H7 (cell line): ENCODE results near the gene TMPRSS3. TPM values are rescaled to one million over a fixed set of nuclear protein-coding genes. Genes with fewer than 3 reads are reported as not detected.

Source experiments
- DNase-seq: peaks from one replicate; pipeline ENCODE4 v3.0.0; 2012
- H3K27me3 ChIP-seq: 2 replicates; pipeline ENCODE4 v1.6.0; 2011; ENCODE audit warnings: mild to moderate bottlenecking, low read length; ENCODE audit not compliant: control insufficient read depth, insufficient read depth
- H3K36me3 ChIP-seq: replicated peaks from 2 replicates; pipeline ENCODE4 v1.5.1; 2011; ENCODE audit warnings: low read length; ENCODE audit not compliant: control insufficient read depth, insufficient read depth
- H3K4me3 ChIP-seq: 2 replicates; pipeline ENCODE4 v1.5.1; 2011; ENCODE audit warnings: low read depth, mild to moderate bottlenecking, control low read depth, low read length, moderate library complexity; ENCODE audit not compliant: insufficient read depth
- total RNA-seq: library from RNA; depleted of rRNA; stranded (reverse); fragments of >200 nt; shearing (Covaris generic); gene quantifications from 2 replicates; pipeline ENCODE4 v1.2.3, GENCODE V29; 2014

Gene TMPRSS3
- total RNA-seq, 1 experiment from 2014 or later, result not detected

- DNase-seq, result peak; percentile 36
- Histone ChIP-seq H3K4me3 (no peak overlapping the region), H3K36me3 (no peaks in the 10 kb centered on the region), H3K27me3 (no peaks in the 10 kb centered on the region; the same call in 1 of the 2 replicates)
These were observed 24.8 kb downstream of the TMPRSS3 start for GRCh38 chr21:42370894-42371654.

- peak; percentile 89 for DNase-seq
- Histone ChIP-seq H3K36me3 (no peaks in the 10 kb centered on the region), H3K4me3 (no peak overlapping the region), H3K27me3 (no peaks in the 10 kb centered on the region; the same call in 1 of the 2 replicates)
These were observed 26.0 kb downstream of the TMPRSS3 start for GRCh38 chr21:42369821-42370220.

- DNase-seq, result no peak
- Histone ChIP-seq H3K36me3 (no peaks in the 10 kb centered on the region), H3K4me3 (no peak overlapping the region), H3K27me3 (no peaks in the 10 kb centered on the region)
These were observed 28.3 kb downstream of the TMPRSS3 start for GRCh38 chr21:42367367-42368165.

GRCh38 chr21:42366292-42367010 lies 29.4 kb downstream of the TMPRSS3 start, which contains the start of gene TFF1:
TSS of gene TFF1 (minus strand) at chr21:42366535. CDS start at chr21:42366495, 40 bp downstream.
- no peak within 1 kb of the TSS for H3K4me3 ChIP-seq
- no peaks in the 10 kb centered on the region for H3K27me3 ChIP-seq
- H3K36me3 ChIP-seq, result no peaks in the 10 kb centered on the region
- no peak for DNase-seq

- Histone ChIP-seq H3K27me3 (no peaks in the 10 kb centered on the region), H3K4me3 (no peak overlapping the region), H3K36me3 (no peaks in the 10 kb centered on the region)
- no peak for DNase-seq
These were observed 30.1 kb downstream of the TMPRSS3 start for GRCh38 chr21:42365770-42366169.

GRCh38 chr21:42364304-42364865 lies 31.5 kb downstream of the TMPRSS3 start:
- Histone ChIP-seq H3K4me3 (no peak overlapping the region), H3K27me3 (no peaks in the 10 kb centered on the region), H3K36me3 (no peaks in the 10 kb centered on the region)
- no peak for DNase-seq

GRCh38 chr21:42363312-42363711 lies 32.5 kb downstream of the TMPRSS3 start:
- no peak for DNase-seq
- no peaks in the 10 kb centered on the region for H3K27me3 ChIP-seq
- no peaks in the 10 kb centered on the region for H3K36me3 ChIP-seq
- H3K4me3 ChIP-seq, result no peak overlapping the region

- no peaks in the 10 kb centered on the region for H3K27me3 ChIP-seq
- DNase-seq, result no peak
- no peak overlapping the region for H3K4me3 ChIP-seq
- H3K36me3 ChIP-seq, result no peaks in the 10 kb centered on the region
These were observed 33.2 kb downstream of the TMPRSS3 start for GRCh38 chr21:42362700-42363099.

GRCh38 chr21:42362198-42362597 lies 33.7 kb downstream of the TMPRSS3 start:
- Histone ChIP-seq H3K4me3 (no peak overlapping the region), H3K27me3 (no peaks in the 10 kb centered on the region), H3K36me3 (no peaks in the 10 kb centered on the region)
- DNase-seq, result no peak

GRCh38 chr21:42361286-42361685 lies 34.6 kb downstream of the TMPRSS3 start:
- Histone ChIP-seq H3K27me3 (no peaks in the 10 kb centered on the region), H3K4me3 (no peak overlapping the region), H3K36me3 (no peaks in the 10 kb centered on the region)
- DNase-seq, result no peak

- no peak for DNase-seq
- no peaks in the 10 kb centered on the region for H3K36me3 ChIP-seq
- H3K27me3 ChIP-seq, result no peaks in the 10 kb centered on the region
- no peak overlapping the region for H3K4me3 ChIP-seq
These were observed 35.5 kb downstream of the TMPRSS3 start for GRCh38 chr21:42360317-42360716.

GRCh38 chr21:42358937-42359336 lies 36.9 kb downstream of the TMPRSS3 start:
- Histone ChIP-seq H3K27me3 (no peaks in the 10 kb centered on the region), H3K4me3 (no peak overlapping the region), H3K36me3 (no peaks in the 10 kb centered on the region)
- DNase-seq, result no peak

- no peak for DNase-seq
- Histone ChIP-seq H3K27me3 (no peaks in the 10 kb centered on the region), H3K36me3 (no peaks in the 10 kb centered on the region), H3K4me3 (no peak overlapping the region)
These were observed 37.6 kb downstream of the TMPRSS3 start for GRCh38 chr21:42358261-42358660.

- no peak for DNase-seq
- Histone ChIP-seq H3K4me3 (no peak overlapping the region), H3K36me3 (no peaks in the 10 kb centered on the region), H3K27me3 (no peaks in the 10 kb centered on the region)
These were observed 38.5 kb downstream of the TMPRSS3 start for GRCh38 chr21:42357307-42357706.
